SHP77 (cell line): ENCODE data around the gene INHBE.
"Not testable (repeated sequence)": the region's sequence is repeated elsewhere in the genome, so short reads cannot be mapped to it uniquely, and the experiment has no call there.

Source experiments
- DNase-seq, 2 experiments: peaks; one replicate each; lab custom pipeline; 2025; lab: John Stamatoyannopoulos, UW

Gene INHBE

DNA sequence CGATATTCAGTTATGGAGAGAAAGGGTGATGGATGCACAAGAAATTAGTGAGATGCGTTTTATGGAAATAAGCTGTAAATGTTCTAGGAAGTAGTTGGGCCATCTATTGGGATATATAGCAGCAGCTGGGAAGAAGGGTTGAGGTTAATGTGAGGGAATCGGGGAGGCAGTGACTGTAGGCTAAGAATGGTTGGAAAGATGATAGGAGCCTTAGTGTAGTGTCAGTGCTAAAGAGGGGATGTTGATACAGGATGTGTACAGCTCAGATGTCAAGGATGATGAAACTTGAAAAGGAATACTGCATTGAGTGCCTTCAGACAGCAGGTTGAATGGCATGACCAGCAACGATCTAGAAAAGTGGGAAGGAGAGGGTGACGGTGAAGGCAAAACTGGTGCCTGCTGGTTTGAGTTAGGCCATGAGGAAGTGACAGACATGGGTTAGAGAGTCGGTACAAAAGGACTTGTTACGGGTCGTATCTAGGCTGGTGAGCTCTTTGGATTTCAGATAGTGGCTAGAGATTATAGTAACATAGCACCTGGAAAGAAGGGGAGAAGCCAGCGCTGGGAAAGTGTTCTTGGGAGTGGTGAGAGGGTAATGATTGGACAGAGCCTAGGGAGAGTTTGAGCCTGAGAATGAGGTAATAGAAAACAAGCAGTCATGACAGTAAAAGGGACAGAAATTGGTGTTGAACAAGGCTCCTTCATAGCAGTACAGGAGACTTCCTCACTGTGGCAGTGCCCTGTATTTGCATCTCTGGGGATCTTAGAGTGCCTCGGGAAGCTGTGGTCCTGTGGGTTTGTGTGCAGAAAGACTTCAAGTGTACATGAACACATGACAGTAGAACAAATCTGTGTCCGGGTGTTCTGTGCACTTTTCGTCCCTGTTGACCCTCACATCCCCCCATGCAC, 42.4 kb downstream of the INHBE start:
- no peak for DNase-seq

DNA sequence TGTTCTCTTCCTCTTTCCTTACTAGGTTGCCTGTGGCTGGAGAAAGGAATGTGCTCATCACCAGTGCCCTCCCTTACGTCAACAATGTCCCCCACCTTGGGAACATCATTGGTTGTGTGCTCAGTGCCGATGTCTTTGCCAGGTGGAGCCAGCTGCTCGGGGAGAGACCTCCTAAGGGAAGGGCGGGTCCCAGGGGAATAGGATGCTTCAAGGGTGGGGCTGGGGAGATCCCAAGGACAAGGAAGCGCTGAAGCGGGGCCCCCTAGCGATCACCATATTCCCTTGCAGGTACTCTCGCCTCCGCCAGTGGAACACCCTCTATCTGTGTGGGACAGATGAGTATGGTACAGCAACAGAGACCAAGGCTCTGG, 43.0 kb downstream of the INHBE start:
- no peak for DNase-seq

DNA sequence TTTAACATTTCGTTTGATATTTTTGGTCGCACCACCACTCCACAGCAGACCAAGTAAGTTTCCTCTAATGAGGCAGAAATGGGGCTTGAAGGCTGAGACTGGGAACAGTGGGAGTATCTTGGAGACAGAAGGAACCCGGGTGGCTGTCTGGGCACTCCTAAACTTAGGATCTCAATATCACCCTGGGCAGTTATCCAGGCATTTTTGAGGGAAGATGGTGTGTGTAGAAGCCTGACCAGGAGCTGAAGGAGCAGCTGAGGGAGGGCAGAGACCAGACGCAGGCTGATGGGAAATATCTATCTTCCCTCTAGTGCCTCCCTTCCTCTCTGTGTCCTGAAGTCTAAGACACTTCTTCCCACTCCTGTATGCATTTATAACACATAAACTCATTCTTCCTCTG, 43.5 kb downstream of the INHBE start:
- DNase-seq: no peak

DNA sequence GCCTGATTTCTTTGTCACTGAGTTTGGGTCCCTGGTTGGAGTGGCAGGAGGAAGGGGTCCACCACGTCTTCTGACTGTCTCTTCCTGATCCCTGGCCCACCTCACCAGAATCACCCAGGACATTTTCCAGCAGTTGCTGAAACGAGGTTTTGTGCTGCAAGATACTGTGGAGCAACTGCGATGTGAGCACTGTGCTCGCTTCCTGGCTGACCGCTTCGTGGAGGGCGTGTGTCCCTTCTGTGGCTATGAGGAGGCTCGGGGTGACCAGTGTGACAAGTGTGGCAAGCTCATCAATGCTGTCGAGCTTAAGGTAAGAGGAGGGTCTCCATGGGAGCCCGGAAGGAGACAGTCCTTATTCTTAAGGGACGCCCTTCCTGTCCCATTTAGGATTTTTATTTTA, 45.1 kb downstream of the INHBE start:
- DNase-seq: no peak

DNA sequence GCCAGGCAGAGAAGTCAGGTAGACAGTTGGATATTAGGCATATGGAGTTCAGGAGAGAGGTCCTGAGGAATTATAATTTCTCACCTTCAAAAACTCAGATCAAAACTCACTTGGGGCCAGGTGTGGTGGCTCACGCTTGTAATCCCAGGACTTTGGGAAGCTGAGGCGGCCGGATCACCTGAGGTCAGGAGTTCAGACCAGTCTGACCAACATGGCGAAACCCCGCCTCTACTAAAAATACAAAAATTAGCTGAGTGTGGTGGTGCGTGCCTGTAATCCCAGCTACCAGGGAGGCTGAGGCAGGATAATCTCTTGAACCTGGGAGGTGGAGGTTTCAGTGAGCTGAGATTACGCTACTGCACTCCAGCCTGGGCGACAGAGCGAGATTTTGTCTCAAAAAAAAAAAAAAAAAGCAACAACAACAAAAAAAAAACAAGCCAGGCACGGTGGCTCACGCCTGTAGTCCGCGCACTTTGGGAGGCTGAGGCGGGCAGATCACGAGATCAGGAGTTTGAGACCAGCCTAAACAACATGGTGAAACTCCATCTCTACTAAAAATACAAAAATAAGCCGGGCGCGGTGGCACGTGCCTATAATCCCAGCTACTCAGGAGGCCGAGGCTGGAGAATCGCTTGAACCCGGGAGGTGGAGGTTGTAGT, 47.3 kb downstream of the INHBE start:
- not testable (repeated sequence) for DNase-seq

DNA sequence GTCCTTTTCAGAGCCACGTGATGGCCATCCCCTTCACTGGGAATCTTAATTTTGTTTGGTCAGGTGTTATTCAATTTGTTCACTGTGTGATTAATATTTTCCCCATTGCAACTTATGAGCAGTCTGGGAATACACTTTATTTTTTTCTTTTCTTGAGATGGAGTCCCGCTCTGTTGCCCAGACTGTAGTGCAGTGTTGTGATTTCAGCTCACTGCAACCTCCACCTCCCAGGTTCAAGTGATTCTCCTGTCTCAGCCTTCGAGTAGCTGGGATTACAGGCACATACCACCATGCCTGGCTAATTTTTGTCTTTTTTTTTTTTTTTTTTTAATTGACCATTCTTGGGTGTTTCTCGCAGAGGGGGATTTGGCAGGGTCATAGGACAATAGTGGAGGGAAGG, 51.4 kb downstream of the INHBE start:
- DNase-seq: not testable (repeated sequence)
